GM12864 (cell line): Measurements from ENCODE around the gene DUOXA2.

Experiments used
- DNase-seq: peaks from one replicate; pipeline ENCODE4 v3.0.0-alpha.2; 2011; ENCODE audit warnings: low read depth
- H3K4me3 ChIP-seq: 2 replicates; pipeline ENCODE4 v1.5.1; 2011; ENCODE audit warnings: mild to moderate bottlenecking, low read depth, low read length, control low read depth
- TF ChIP-seq, protein P1 (sequence below): IDR thresholded peaks from 2 replicates; pipeline ENCODE4 v1.5.1; 2011; ENCODE audit warnings: low read depth, mild to moderate bottlenecking, moderate library complexity, low read length, control low read depth, inconsistent platforms; ENCODE audit errors: missing control alignments

The DUOXA2 gene

DNA sequence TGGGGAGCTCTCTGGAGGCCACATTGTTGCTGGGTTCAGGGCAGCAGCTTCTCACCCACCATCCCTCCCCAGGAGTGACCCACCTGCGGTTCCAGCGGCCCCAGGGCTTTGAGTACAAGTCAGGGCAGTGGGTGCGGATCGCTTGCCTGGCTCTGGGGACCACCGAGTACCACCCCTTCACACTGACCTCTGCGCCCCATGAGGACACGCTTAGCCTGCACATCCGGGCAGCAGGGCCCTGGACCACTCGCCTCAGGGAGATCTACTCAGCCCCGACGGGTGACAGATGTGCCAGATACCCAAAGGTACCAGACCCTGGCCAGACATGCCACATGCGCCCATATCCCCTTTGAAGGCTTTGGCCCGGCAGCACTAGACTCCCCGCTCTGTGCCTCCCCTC lies 47.5 kb downstream of the DUOXA2 start:
- no peak for DNase-seq
- TF ChIP-seq, protein P1, sequence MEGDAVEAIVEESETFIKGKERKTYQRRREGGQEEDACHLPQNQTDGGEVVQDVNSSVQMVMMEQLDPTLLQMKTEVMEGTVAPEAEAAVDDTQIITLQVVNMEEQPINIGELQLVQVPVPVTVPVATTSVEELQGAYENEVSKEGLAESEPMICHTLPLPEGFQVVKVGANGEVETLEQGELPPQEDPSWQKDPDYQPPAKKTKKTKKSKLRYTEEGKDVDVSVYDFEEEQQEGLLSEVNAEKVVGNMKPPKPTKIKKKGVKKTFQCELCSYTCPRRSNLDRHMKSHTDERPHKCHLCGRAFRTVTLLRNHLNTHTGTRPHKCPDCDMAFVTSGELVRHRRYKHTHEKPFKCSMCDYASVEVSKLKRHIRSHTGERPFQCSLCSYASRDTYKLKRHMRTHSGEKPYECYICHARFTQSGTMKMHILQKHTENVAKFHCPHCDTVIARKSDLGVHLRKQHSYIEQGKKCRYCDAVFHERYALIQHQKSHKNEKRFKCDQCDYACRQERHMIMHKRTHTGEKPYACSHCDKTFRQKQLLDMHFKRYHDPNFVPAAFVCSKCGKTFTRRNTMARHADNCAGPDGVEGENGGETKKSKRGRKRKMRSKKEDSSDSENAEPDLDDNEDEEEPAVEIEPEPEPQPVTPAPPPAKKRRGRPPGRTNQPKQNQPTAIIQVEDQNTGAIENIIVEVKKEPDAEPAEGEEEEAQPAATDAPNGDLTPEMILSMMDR, result no peak
- no peak overlapping the region for H3K4me3 ChIP-seq

DNA sequence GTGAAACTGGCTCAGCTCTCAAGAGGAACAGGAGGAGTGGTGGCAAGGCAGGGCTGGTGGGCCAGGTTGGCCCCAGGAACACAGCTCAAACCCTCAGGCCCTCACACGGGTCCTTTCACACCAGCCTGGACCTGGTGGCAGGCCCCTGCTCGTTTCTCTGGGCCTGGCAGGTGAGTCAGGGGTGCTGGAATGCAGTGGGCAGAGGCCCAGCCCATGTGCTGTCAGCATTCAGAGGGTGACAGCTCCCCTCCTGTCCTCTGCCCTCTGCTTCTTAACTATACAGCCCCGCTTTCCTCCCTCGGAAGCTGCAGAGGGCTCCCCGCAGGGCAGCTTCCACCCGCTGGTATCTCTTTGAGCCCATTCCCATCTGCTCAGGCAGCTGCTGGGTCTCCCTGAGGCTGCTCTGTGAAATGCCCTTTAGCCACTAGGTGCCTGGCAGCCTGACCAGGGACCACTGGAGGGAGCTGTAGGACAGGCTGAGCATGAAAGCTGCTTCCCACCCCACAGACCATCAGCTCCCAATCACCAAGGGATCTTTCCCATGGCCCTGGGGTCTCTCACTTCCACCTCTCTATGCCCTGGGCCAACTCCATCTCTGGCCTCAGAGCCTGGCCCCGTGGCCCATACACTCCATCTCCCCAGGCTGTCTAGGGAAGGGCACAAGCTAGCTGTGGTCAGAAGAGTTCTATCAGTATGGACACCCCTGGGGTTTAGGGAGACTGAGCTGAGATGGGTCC lies 48.8 kb downstream of the DUOXA2 start:
- TF ChIP-seq, protein P1, result peak; percentile 95
- H3K4me3 ChIP-seq, result no peak overlapping the region
- peak; percentile 24 for DNase-seq

DNA sequence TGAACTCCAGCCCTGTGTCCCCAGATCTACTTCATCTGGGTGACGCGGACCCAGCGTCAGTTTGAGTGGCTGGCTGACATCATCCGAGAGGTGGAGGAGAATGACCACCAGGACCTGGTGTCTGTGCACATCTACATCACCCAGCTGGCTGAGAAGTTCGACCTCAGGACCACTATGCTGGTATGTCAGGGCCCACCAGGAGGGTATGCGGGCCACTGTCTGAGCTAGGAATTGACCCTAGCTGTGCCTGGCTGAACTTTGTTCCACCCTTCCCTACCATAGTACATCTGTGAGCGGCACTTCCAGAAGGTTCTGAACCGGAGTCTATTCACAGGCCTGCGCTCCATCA lies 49.4 kb downstream of the DUOXA2 start:
- no peak for DNase-seq

DNA sequence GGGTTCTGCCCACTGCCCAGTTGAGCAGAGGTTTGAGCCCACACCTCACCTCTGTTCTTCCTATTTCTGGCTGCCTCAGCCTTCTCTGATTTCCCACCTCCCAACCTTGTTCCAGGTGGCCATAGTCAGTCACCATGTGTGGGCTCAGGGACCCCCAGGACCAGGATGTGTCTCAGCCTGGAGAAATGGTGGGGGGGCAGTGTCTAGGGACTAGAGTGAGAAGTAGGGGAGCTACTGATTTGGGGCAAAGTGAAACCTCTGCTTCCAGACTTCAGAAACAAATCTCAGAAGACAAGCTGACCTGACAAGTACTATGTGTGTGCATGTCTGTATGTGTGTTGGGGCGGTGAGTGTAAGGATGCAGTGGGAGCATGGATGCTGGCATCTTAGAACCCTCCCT lies 50.8 kb downstream of the DUOXA2 start:
- H3K4me3 ChIP-seq, result no peak overlapping the region
- TF ChIP-seq, protein P1, result no peak
- no peak for DNase-seq

More for the DNA sequence above, 49.4 kb downstream of the DUOXA2 start:
- no peak overlapping the region for H3K4me3 ChIP-seq
- TF ChIP-seq, protein P1, result no peak

DNA sequence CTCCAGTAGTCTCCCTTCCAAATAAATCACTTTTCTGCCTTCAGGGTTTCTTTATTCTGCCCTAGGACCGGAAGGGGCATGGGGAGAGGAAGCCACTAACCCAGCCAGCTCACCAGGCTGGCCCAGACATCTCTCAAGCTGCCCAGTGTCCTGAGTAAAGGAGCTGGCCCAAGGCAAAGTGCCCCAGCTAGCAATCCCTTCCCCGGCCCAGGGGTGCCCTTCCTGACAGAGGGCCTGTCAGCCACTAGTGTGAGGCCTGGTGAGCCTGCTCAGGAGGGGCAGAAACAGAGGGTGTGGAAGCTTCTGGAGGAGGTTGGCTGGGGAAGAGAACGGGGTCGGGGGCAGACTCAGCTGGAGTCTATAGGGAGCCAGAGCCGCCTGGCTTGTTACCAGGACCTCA lies 51.4 kb downstream of the DUOXA2 start:
- no peak overlapping the region for H3K4me3 ChIP-seq
- no peak for DNase-seq
- TF ChIP-seq, protein P1, result no peak

DNA sequence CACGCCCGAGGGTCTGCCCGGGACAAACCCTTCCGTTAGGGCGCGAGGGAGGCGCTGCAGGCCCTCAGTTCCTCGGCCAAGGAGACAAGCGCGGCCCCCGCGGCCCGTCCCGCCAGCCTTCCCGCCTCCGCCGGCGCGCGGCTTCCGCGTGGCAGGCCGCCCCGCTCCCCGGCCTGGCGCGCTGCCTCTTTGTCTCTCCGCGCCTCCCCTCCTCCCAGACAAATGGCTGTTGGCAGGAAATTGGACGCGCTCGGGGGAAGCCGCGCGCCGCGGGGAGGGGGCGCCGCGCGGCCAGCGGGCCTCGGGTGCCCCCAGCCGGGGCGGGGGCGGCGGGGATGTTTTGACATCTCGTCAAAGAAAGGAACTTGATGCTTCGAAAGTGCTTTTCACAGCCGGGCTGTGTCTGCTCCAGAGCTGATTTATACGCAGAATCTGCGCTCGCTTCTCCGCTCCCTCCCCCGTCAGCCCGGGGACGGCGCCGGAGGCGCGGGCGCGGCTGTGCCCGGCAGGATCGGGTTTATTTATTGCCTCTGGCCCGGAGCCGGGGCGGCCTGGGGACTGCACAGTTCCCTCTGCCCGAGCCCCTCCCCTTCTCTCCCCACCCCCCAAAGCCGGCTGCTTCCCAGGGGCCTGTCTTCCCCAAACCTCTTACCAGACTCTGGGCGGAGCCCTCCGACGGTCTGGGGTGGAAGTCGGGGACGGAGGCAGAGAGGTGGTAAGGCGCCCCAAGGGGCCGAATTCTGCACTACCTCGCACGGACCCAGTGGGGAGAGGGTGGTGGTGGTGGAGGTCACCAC lies 52.9 kb downstream of the DUOXA2 start:
- peak overlapping the region; percentile 76 for H3K4me3 ChIP-seq
- TF ChIP-seq, protein P1, result peak; percentile 86
- DNase-seq, result peak; percentile 71
